Breast epithelium (tissue), 3 donors: Measurements from ENCODE around the gene FEM1B.

Source experiments
- POLR2A ChIP-seq: fragments of 450-650 bp; IDR thresholded peaks from one replicate; pipeline ENCODE4 v1.6.1; 2016; ENCODE audit warnings: antibody characterized with exemption, mild to moderate bottlenecking, moderate library complexity
- TF ChIP-seq, protein P1 (sequence below), 3 donors: fragments of 450-650 bp; IDR thresholded peaks; one replicate each; pipeline ENCODE4 v1.5.1; 2016 to 2017; ENCODE audit warnings: antibody characterized with exemption in 3 of 3, mild to moderate bottlenecking in 3 of 3, moderate library complexity in 3 of 3

DNA sequence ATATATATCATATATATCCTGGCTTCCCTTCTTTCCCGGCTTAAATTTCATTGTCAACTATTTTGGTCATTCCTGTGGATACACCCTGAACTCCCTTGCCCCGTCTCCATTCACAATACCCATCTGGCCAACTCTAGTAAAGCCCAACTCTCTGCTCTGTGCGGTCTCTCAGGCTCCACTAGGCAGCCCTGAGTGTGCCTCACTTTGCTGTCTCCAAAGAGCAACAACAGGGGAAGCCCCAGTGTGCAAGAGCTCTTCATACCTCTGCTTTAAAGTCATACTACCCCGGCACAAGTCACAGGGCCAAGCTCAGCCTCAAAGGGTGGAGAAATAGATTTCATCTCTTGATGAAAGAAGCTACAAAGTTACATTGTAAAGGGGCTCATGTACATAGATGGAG, 18.9 kb upstream of the FEM1B start:
- TF ChIP-seq POLR2A: no peak
- TF ChIP-seq, protein P1, sequence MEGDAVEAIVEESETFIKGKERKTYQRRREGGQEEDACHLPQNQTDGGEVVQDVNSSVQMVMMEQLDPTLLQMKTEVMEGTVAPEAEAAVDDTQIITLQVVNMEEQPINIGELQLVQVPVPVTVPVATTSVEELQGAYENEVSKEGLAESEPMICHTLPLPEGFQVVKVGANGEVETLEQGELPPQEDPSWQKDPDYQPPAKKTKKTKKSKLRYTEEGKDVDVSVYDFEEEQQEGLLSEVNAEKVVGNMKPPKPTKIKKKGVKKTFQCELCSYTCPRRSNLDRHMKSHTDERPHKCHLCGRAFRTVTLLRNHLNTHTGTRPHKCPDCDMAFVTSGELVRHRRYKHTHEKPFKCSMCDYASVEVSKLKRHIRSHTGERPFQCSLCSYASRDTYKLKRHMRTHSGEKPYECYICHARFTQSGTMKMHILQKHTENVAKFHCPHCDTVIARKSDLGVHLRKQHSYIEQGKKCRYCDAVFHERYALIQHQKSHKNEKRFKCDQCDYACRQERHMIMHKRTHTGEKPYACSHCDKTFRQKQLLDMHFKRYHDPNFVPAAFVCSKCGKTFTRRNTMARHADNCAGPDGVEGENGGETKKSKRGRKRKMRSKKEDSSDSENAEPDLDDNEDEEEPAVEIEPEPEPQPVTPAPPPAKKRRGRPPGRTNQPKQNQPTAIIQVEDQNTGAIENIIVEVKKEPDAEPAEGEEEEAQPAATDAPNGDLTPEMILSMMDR (IDR thresholded peaks at IDR 0.05): no peak
